GM21526 (cell line): ENCODE results near the gene CHAT.

Experiments
- ATAC-seq: cut with Tn5 transposase; IDR thresholded peaks from one replicate; pipeline ENCODE4 v1.9.1; 2021; ENCODE audit warnings: moderate library complexity; ENCODE audit not compliant: unreplicated experiment, low FRiP score

Gene CHAT

DNA sequence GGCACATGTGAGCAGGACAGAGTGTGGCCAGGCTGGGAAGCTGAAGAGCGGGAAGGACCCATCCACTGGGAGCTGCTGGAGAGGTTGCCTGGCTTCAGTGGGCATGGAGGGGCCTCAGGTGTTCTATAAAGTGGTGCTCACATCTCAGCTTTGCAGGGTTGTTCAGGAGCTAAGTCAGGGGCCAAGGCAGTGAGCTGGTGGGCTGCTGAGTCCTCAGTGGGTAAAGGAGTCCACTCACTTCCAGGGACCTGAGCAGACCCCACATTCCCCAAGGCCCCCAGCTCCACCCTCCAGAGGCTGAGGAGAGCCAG lies 36.8 kb downstream of the CHAT start:
- no peak for ATAC-seq

DNA sequence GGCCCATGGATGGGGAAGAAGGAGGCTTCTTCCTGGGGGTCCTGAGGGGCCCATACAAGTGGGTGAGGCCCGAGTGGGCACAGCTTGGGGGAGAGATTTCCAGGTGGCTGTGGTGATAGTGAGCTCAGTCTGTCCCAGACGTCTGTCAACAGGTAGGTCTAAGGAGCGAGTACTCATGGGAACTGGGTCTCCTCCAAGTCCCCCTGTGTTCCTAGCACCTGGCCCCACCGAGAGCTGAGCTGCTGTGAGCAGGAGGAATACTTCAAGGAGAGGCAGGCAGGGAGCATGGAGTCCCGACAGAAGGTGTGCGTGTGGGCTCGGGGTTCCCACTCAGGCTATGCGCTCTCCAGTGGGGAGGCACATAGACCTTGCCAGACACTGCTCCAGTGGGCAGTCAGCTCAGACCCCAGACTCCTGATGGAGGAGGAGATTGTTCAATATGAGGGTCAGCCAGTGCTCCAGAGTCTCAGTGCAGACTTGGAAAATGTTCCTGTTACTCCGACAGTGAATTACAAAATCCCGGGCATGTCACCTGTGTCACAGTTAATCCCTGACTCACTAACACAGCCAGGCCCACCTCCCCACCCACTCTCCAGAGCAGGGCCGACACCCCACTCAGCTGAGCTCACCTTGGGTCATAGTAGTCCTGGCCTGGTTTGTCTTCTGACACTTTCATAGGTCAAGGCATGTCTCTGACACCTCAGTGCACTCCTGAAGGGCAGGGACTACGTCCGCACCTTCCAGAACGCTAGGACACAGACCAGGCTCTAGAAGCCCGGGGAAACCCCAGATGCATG lies 37.4 kb downstream of the CHAT start:
- no peak for ATAC-seq

DNA sequence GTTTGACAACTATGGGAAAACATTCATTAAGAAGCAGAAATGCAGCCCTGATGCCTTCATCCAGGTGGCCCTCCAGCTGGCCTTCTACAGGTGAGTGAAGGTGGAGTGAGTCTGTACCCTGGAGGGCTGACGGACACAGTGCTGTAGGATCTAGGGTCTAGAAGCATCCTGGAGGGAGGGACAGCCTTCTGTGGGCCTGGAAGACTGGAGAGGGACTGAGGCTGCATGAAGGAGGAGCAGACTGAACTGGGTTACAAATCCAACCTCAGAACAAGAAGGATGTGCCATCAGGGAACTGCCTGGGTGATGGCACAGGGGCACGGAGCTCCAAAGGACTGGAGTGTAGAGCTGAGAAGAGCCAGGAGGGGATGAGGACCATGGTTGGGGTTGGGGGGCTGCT lies 38.1 kb downstream of the CHAT start:
- ATAC-seq: no peak

DNA sequence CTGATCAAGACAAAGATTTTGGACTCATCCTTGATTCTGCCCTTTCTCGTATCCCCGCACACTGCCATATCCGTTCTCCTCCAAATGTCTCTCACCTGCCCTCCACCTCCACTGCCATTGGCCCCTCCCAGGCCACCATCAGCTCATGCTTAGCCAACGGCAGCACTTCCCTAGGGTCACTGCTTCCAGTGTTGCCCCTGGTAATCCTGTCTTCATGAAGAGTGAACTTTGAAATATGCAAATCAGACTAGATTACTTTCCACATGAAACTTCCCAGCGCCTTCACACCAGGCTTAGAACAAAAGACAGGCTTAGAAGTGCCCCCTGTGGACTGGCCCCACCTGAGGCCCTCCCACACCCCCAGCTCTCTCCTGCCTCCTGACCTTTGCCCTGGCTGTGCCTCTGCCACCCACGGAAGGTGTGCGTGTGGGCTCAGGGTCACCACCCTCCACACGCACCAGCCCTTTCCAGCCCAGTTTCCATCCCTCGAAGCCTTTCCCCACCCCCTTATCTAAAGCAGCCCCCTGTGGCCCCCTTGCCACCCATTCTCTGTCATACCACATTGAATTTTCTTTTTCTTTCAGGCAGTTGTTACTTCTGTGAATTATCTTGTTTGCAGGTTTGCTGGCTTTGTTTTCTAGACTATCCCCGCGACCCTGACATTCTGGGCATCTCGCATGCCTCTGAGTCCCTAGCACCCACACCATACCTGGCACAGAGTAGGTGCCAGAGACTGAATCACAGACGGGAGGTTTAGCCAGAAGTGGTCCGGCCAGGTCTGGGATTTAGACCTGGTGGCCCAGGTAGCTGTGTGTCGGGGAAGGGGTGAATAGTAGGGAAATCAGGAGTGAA lies 38.8 kb downstream of the CHAT start:
- ATAC-seq: no peak

DNA sequence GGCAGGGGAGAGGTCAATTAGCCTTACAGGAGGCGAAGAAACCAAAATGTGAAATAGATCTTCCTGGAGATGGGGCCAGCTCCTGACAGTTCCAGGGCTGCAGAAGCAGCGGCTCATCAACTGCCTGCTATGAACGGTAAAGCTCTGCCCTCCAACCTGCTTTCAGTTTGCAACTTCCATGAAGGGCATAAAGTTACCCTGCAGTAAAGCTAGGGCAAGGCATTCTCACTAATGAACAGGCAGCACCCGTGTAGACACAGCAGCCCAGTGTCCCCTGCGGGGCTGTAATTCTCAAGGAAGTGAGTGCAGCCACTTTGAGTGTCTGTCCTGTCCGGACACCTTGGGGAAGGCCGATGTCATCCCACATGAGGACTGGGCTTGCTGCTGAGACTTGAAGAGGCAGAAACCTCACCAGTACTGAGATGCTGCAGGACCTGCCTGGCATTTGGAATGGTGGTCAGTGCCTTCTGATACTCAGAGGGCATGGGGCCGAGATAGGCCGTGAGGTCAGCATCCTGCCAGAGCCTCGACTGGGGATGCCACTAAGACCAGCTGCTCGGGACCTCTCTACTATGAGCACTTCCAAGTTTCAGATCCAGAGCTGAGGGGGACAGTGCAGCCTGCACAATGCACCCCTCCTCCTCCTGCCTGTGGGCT lies 39.6 kb downstream of the CHAT start:
- no peak for ATAC-seq

DNA sequence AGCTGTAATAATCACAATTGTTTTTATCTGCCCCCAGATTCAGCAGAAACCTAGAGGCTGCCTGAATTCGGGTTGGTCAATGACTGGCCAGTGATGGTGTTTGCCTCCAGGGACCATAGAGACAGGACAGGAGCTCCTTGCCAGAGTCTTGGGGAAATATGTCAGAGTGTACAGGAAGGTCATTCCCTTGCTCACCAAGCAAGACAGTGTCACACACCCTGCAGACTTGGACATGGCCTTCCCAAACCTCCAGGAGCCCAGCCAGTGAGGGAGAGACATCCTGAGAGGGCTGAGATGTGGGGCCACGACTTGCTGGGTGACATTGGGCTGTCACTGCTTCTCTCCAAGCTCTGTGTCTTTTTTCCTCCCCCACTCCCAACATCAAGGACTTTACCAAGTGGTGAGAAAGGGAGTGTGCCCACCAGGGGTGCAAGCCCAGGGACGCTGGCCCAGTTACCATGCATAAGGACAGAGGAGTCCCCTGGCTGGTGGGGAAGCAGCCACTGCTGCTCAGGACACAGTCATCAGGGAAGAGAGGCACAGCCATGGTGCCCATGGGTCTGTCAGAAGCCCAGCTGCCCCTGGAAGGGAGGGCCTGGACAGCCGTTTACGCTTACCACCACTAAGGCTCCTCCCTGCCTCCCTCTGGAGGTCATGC lies 40.3 kb downstream of the CHAT start:
- ATAC-seq: no peak

DNA sequence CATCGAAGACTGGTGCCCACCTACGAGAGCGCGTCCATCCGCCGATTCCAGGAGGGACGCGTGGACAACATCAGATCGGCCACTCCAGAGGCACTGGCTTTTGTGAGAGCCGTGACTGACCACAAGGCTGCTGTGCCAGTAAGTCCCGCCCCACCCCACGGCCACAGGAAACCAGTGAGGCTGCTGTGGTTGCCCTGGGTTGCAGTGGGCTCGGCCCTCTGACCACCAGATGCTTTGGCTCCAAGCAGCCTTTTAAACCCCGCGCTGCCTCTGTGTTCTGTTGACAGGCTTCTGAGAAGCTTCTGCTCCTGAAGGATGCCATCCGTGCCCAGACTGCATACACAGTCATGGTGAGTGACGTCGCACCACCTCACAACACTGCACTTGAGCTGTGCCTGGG lies 41.3 kb downstream of the CHAT start:
- ATAC-seq: no peak

DNA sequence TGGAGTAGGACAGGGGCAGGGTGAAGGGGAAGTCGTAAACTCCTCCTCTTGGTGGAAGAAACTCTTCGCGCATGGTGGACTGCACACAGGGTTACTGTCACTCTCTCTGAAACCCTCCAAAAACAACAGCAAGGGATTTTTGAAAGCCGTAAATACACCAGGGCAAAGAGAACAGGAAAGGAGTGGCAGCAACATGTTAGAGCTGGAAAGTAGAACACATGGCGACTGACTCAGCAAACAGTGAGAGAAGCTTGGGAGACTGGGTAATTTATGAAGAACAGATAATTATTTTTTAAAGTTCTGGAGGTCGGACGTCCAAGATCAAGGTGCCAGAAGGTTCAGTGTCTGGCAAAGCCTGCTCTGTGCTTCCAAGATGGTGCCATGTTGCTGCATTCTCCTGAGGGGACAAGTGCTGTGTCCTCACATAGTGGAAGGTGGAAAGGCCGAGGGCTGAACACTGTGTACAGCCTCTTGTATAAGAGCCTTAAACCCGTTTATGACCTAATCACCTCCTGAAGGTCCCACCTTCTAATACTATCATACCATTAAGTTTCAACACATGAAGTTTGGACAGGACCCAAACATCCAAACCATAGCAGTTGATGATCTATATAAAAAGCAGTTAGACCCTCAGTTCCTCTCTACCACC lies 43.1 kb downstream of the CHAT start:
- no peak for ATAC-seq

DNA sequence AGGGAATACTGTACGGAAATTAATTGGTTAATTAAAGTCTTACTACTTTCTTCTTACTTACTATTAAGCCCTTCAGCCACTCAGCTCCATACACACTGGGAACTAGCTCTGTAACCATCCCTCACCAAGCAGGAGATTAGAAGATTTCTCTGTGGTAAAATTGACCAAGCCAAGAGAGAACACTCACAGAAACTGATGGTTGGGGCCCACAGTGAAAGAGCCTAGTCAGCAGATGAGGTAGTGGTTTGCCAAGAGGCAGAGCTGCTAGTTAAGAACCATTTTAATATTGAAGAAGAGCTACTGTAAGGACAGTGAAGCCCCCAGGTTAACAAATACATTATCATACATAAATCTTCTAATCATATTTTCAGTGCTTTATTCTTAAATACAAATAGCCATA lies 43.8 kb downstream of the CHAT start:
- ATAC-seq: no peak

DNA sequence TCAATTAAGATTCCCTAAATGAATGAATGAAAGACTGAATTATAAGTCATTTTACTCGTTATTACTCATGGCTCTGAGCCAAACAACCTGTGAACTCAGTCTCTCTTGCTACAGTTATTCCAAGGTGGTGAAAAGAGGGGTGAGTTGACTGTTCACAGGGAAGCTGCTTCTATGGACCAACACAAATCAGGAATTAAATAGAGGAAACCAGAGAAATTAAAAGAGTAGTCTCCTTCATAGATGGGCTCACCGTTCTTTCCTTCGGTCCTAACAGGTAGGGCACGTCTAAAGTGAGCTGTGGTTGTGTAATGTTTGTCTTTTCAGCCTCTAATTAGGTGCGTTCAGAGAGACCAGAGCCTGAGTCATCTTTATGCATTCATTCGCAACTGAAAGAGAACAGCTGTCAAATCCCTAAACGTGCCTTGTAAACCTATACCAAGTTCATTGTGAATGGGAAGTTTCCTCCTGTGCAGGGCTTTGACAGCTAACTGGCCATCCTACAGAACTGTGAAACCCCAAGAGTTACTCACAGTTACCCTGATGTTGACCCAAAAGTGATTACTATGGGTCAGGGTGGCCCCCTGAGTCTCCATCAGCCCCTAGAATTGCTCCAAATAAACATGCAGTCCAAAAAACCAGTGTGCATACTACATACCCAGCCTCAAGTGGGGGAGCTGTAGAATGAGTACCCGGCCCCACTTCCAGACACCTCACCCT lies 47.5 kb downstream of the CHAT start:
- no peak for ATAC-seq

DNA sequence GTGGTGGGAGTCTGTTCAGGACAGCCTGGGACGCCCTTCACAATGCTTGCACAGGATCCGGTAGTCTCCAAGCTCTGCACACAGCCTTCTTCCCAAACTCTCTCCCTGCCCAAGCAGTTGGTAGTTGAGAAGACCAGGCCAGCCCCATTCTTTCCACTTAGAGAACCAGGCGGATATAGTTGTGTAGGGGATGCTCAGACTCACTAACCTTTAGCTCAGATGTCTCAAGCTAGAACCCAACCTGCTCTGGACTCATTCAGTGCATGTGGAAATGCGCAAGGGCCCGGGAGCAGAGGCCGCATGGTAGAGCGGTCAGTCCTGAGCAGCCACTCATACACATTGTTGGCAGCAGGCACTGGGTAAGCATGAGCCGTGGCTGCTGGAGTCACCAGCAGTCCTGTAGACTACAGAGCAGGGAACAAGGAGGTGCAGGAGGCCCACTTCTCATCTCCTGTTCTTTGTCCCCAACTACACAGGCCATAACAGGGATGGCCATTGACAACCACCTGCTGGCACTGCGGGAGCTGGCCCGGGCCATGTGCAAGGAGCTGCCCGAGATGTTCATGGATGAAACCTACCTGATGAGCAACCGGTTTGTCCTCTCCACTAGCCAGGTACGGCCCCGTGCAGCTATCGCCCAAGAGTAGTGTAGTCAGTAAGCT lies 48.5 kb downstream of the CHAT start:
- no peak for ATAC-seq

DNA sequence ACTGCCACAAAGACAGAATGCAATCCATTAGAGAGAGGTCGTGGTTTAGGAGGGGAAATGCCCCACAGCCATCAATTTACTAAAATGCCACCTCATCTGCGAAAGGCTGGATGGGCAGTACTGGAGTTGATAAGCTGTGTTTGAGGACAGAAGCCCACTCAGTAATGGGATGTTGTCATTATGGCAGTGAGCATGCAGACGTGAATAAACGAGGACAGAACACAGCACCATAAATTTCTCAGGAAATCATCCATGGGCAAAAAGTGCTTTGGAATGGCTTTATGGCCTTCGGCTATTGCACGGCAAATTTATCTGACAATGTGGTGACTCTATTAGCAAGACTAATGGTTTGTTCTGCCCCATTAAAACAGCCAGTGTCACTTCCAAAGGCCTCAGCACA lies 49.8 kb downstream of the CHAT start:
- no peak for ATAC-seq

DNA sequence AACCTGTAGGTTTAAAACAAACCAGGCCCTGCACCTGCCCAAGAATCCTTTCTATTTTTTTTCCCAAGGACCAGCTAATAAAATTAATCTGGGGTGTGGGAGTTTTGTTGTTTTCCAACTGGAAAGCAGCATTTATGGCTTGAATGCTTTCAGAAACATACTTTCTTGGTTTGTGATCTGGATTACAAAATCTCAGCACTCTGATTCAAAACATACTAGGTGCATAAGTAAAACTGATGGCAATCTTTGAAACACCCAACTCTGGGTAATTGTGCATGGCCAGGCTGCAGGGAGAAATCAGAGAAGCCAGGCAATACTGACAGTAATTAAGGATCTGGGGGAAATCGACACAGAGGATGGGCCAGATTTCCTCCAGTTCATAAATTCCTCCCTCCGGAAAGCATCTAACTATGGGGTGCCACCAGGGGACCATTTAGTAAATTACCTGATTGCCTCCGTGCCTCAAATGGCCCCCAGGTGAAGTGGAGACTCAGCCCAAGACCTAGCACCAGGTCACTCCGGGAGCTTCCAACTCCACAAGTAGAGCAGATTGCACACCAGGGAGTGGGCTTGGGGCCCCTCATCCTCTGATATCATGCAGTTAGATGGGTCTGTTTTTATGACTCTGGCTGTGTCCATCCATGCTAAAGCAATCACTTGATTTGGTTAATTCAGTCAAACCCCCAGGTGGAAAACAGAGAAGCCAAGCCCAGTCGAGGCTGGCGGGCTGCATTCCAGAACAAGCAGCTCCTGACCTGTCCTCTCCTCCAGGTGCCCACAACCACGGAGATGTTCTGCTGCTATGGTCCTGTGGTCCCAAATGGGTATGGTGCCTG lies 50.4 kb downstream of the CHAT start:
- ATAC-seq: no peak

DNA sequence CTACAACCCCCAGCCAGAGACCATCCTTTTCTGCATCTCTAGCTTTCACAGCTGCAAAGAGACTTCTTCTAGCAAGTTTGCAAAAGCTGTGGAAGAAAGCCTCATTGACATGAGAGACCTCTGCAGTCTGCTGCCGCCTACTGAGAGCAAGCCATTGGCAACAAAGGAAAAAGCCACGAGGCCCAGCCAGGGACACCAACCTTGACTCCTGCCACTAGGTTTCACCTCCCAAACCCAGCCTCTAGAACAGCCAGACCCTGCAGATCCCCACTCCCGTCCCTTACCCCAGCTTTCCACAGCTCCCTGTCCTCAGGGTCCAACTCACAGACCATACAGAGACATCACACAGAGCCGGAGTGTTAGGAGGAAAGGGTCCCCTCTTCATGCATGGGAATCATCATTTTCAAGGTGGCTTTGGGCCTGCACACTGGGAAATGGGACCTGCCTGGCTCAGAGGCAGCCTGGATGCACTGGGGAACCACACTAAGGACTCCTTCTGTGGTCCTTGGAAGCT lies 51.1 kb downstream of the CHAT start:
- ATAC-seq: no peak

DNA sequence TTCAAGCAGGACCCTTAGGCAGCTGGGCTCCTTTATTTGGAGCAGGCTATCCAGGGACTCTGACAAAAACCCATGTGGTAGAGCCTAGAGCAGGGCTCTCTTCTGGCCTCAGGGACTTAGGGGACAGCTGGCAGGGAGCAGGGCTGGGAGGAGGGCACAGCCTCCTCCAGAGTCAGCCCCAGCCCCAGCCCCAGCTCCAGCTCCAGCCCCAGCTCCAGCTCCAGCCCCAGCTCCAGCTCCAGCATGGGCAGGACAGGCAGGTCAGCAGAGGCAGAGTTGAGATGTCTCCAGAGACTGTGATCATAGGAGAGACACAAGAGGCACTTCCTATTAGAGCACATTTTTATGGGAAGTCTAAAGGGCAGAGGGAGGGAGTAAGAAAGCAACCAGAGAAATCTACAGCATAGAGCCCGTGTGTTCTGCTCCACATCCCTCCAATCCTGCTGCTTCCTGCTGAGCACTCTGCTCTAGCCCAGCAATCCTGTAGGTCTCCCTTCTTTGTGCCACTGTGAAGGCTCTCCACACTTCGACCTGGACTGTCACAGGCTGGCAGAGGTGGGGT lies 52.3 kb downstream of the CHAT start:
- ATAC-seq: no peak

DNA sequence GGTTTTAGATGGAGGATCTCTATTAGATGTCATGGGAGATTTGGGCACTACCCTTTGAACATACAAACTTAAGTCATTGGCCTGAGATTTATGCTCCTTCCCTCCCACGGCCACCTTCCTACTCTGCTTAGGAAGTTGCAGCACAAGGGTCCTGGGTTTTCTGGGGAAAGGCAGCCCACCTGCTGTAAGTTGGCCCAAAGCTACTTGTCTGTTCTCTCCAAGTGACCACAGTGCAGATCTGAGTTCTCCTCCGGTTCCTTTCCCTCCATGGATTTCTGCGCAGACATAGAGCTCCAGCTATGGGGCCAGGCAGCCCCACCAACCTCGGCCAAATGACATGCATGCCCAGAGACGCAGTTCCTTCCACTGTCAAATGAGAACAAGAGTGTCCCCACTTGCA lies 52.8 kb downstream of the CHAT start:
- no peak for ATAC-seq

DNA sequence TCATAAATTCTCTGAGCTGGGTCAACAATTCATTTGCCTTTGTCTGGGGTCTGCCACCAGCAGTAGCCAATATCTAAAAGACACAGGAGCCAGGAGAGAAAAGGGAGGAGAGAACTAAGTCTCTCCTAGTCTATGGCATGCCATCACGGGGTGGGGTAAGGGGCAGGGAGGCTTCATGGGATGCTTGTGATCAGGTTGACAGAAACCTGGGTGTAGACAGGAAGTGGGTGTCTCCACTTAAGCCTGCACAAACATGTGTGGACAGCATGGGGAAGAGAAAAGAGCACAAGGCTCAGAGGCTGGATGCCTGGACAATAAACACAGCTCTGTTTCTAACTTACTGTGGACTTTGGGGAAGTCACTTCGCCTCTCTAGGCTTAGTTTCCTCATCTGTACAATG lies 54.2 kb downstream of the CHAT start:
- no peak for ATAC-seq

DNA sequence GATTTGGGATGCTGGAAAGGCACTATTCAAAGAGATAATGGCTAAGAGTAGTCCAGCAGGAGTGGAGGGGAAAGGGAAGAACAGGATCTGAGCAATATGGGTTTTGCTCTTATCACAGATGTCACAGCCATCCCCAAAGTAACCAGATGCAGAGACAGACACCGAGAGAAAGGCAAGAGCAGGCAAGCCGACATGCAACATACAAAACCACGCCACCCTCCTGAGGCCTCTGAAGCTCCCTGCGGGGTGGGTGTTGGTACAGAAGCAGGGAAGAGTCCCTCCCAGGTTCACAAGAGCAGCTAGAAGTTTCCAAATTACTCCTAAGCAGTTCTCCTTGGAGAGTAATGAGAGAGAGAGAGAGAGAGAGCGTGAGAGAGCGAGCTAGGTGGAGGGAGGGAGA lies 54.8 kb downstream of the CHAT start:
- no peak for ATAC-seq
